ENCODE data around the gene DGKZ. TPM values are rescaled to one million over a fixed set of nuclear protein-coding genes. Genes with fewer than 3 reads are reported as not detected.

Gene DGKZ
- total RNA-seq, 1 donor from 2014 or later: 103 TPM

GRCh38 chr11:46381048-46381818, 34.0 kb downstream of the DGKZ start, which contains the start of gene MDK:
TSS of gene MDK (plus strand) at chr11:46381669. CDS start at chr11:46382058, 389 bp downstream.
- DNase-seq (ENCODE audit: low read depth): no peak

GRCh38 chr11:46381819-46382645, 34.8 kb downstream of the DGKZ start:
- no peak for DNase-seq (ENCODE audit: low read depth)

- DNase-seq (ENCODE audit: low read depth): no peak
Observed at GRCh38 chr11:46382646-46383403, 35.6 kb downstream of the DGKZ start.

GRCh38 chr11:46383404-46383758, 36.1 kb downstream of the DGKZ start:
- no peak for DNase-seq (ENCODE audit: low read depth)

- no peak for DNase-seq (ENCODE audit: low read depth)
Observed at GRCh38 chr11:46383974-46384701, 36.9 kb downstream of the DGKZ start.

- DNase-seq (ENCODE audit: low read depth): no peak
Observed at GRCh38 chr11:46385169-46386004, 38.1 kb downstream of the DGKZ start.

- DNase-seq (ENCODE audit: low read depth): no peak
Observed at GRCh38 chr11:46386005-46386578, 38.8 kb downstream of the DGKZ start.

- DNase-seq (ENCODE audit: low read depth): no peak
Observed at GRCh38 chr11:46386674-46387073, 39.4 kb downstream of the DGKZ start.

- no peak for DNase-seq (ENCODE audit: low read depth)
Observed at GRCh38 chr11:46387456-46387855, 40.2 kb downstream of the DGKZ start.

GRCh38 chr11:46387919-46388618, 40.8 kb downstream of the DGKZ start:
- DNase-seq (ENCODE audit: low read depth): no peak

GRCh38 chr11:46388619-46389449, 41.6 kb downstream of the DGKZ start:
- DNase-seq (ENCODE audit: low read depth): no peak

GRCh38 chr11:46389450-46390330, 42.4 kb downstream of the DGKZ start:
- peak; percentile 81 for DNase-seq (ENCODE audit: low read depth)

GRCh38 chr11:46390331-46391171, 43.3 kb downstream of the DGKZ start:
- DNase-seq (ENCODE audit: low read depth): no peak

- DNase-seq (ENCODE audit: low read depth): no peak
Observed at GRCh38 chr11:46391186-46391577, 43.9 kb downstream of the DGKZ start.

GRCh38 chr11:46391578-46392420, 44.5 kb downstream of the DGKZ start, which contains the start of gene CHRM4:
TSS of gene CHRM4 (minus strand) at chr11:46391776. CDS start at chr11:46386557, 5,219 bp downstream.
- DNase-seq (ENCODE audit: low read depth): peak; percentile 62

All from myocyte (in vitro differentiated cells).